BE2C (cell line): ENCODE data around the gene RASSF4.

Source experiments
- DNase-seq: peaks from one replicate; pipeline ENCODE4 v3.0.0-alpha.2; 2020
- H3K27me3 ChIP-seq: fragments of 250-450 bp; sonication (Bioruptor Pico); 2 replicates; pipeline ENCODE4 v1.5.1; 2020; ENCODE audit warnings: mild to moderate bottlenecking
- H3K36me3 ChIP-seq: fragments of 250-450 bp; sonication (Bioruptor Pico); 2 replicates; pipeline ENCODE4 v1.5.1; 2020; ENCODE audit warnings: mild to moderate bottlenecking
- H3K4me1 ChIP-seq: fragments of 250-450 bp; sonication (Bioruptor Pico); 2 replicates; pipeline ENCODE4 v1.5.1; 2020
- H3K4me3 ChIP-seq: 2 replicates; pipeline ENCODE4 v1.5.1; 2011; ENCODE audit warnings: low read depth, low read length
- H3K9me3 ChIP-seq: fragments of 250-450 bp; sonication (Bioruptor Pico); 2 replicates; pipeline ENCODE4 v1.5.1; 2020
- CTCF ChIP-seq: IDR thresholded peaks from 2 replicates; pipeline ENCODE4 v1.5.1; 2012; ENCODE audit warnings: mild to moderate bottlenecking, low read depth, low read length

The RASSF4 gene

GRCh38 chr10:44930904-44931620 is 28.5 kb upstream of the RASSF4 start:
- DNase-seq: no peak

GRCh38 chr10:44931621-44932516 is 27.7 kb upstream of the RASSF4 start:
- Histone ChIP-seq H3K4me3 (no peak overlapping the region), H3K27me3 (no peaks in the 10 kb centered on the region), H3K36me3 (no peaks in the 10 kb centered on the region), H3K4me1 (no peaks in the 10 kb centered on the region), H3K9me3 (no peaks in the 10 kb centered on the region)
- no peak for TF ChIP-seq CTCF
- DNase-seq: no peak

More at GRCh38 chr10:44930904-44931620, 28.5 kb upstream of the RASSF4 start:
- H3K4me3 ChIP-seq: no peak overlapping the region
- no peaks in the 10 kb centered on the region for H3K27me3 ChIP-seq
- no peaks in the 10 kb centered on the region for H3K9me3 ChIP-seq
- no peak for TF ChIP-seq CTCF
- no peaks in the 10 kb centered on the region for H3K4me1 ChIP-seq
- no peaks in the 10 kb centered on the region for H3K36me3 ChIP-seq

GRCh38 chr10:44932517-44933450 is 26.8 kb upstream of the RASSF4 start:
- H3K4me3 ChIP-seq: no peak overlapping the region
- no peaks in the 10 kb centered on the region for H3K9me3 ChIP-seq
- peak; percentile 87 for DNase-seq
- peak; percentile 91 for TF ChIP-seq CTCF
- no peaks in the 10 kb centered on the region for H3K4me1 ChIP-seq
- no peaks in the 10 kb centered on the region for H3K36me3 ChIP-seq
- no peaks in the 10 kb centered on the region for H3K27me3 ChIP-seq

GRCh38 chr10:44933451-44934321 is 25.9 kb upstream of the RASSF4 start:
- Histone ChIP-seq H3K4me3 (no peak overlapping the region), H3K36me3 (no peaks in the 10 kb centered on the region), H3K4me1 (no peaks in the 10 kb centered on the region), H3K27me3 (no peaks in the 10 kb centered on the region), H3K9me3 (no peaks in the 10 kb centered on the region)
- no peak for TF ChIP-seq CTCF
- DNase-seq: no peak

GRCh38 chr10:44934416-44935200 is 25.0 kb upstream of the RASSF4 start:
- Histone ChIP-seq H3K27me3 (no peaks in the 10 kb centered on the region), H3K9me3 (no peaks in the 10 kb centered on the region), H3K4me1 (no peaks in the 10 kb centered on the region), H3K36me3 (no peaks in the 10 kb centered on the region), H3K4me3 (no peak overlapping the region)
- no peak for TF ChIP-seq CTCF
- no peak for DNase-seq
